IPS DF 19.7 (cell line): ENCODE data around the gene RPL35.

Experiments
- DNase-seq: peaks from one replicate; pipeline ENCODE4 v3.0.0-alpha.2; 2013; ENCODE audit warnings: low read depth, low spot score

The RPL35 gene

GRCh38 chr9:124877021-124877782 lies 15.4 kb upstream of the RPL35 start:
- DNase-seq, result no peak

- DNase-seq, result no peak
Measured at GRCh38 chr9:124875501-124875900, 13.7 kb upstream of the RPL35 start.

- DNase-seq, result no peak
Measured at GRCh38 chr9:124873664-124874063, 11.9 kb upstream of the RPL35 start.

GRCh38 chr9:124871156-124871561 lies 9.4 kb upstream of the RPL35 start:
- DNase-seq, result no peak

- DNase-seq, result no peak
Measured at GRCh38 chr9:124870723-124871122, 9.0 kb upstream of the RPL35 start.

- DNase-seq, result no peak
Measured at GRCh38 chr9:124869986-124870560, 8.3 kb upstream of the RPL35 start.

GRCh38 chr9:124869466-124869985 lies 7.8 kb upstream of the RPL35 start:
- no peak for DNase-seq

GRCh38 chr9:124868511-124869465 lies 7.0 kb upstream of the RPL35 start:
- DNase-seq, result no peak

- no peak for DNase-seq
Measured at GRCh38 chr9:124863371-124863871, 1.7 kb upstream of the RPL35 start.

GRCh38 chr9:124860582-124861341 lies 995 bp downstream of the RPL35 start:
- DNase-seq, result no peak

GRCh38 chr9:124859803-124860581 lies 1.8 kb downstream of the RPL35 start:
- DNase-seq, result no peak

- DNase-seq, result no peak
Measured at GRCh38 chr9:124858330-124859046, 3.3 kb downstream of the RPL35 start.

- DNase-seq, result no peak
Measured at GRCh38 chr9:124857533-124858162, 4.1 kb downstream of the RPL35 start.

- DNase-seq, result peak; percentile 40
Measured at GRCh38 chr9:124855944-124856765, 5.6 kb downstream of the RPL35 start.

GRCh38 chr9:124855566-124855943 lies 6.2 kb downstream of the RPL35 start:
- DNase-seq, result no peak

GRCh38 chr9:124854822-124855221 lies 6.9 kb downstream of the RPL35 start:
- no peak for DNase-seq

- DNase-seq, result no peak
Measured at GRCh38 chr9:124854161-124854560, 7.6 kb downstream of the RPL35 start.

- no peak for DNase-seq
Measured at GRCh38 chr9:124853605-124854143, 8.1 kb downstream of the RPL35 start.
